SK-N-SH treated with all-trans-retinoic acid at 6 μM for 48 hours (cell line): ENCODE results near the gene CMIP.

Experiments
- ATAC-seq: fragments of 200-7000 bp; cut with Tn5 transposase; 3 replicates; pipeline ENCODE4 v1.9.1; 2020; ENCODE audit warnings: mild to moderate bottlenecking, moderate library complexity
- ARNTL ChIP-seq: fragments of 450-650 bp; formaldehyde crosslinking; IDR thresholded peaks from 2 replicates; pipeline ENCODE4 v1.5.0; 2020; ENCODE audit warnings: low read depth, mild to moderate bottlenecking, moderate library complexity, borderline replicate concordance
- ESRRG ChIP-seq: fragments of 250-450 bp; sonication (Bioruptor Pico); IDR thresholded peaks from 2 replicates; pipeline ENCODE4 v1.6.1; 2021; ENCODE audit warnings: mild to moderate bottlenecking
- GLIS3 ChIP-seq: fragments of 250-450 bp; sonication (Bioruptor Pico); IDR thresholded peaks from 2 replicates; pipeline ENCODE4 v1.5.0; 2020; ENCODE audit warnings: mild to moderate bottlenecking, moderate library complexity
- ISL1 ChIP-seq: fragments of 250-450 bp; sonication (Bioruptor Pico); IDR thresholded peaks from 2 replicates; pipeline ENCODE4 v2.1.2; 2022; ENCODE audit warnings: mild to moderate bottlenecking, moderate library complexity
- OSR1 ChIP-seq: fragments of 250-450 bp; sonication (Bioruptor Pico); IDR thresholded peaks from 2 replicates; pipeline ENCODE4 v1.8.0; 2022; ENCODE audit warnings: moderate library complexity, mild to moderate bottlenecking, inconsistent platforms
- PPARA ChIP-seq: fragments of 250-450 bp; sonication (Bioruptor Pico); IDR thresholded peaks from 2 replicates; pipeline ENCODE4 v1.5.0; 2020; ENCODE audit warnings: mild to moderate bottlenecking, borderline replicate concordance
- RARB ChIP-seq: fragments of 250-450 bp; sonication (Bioruptor Pico); IDR thresholded peaks from 2 replicates; pipeline ENCODE4 v1.8.0; 2021; ENCODE audit warnings: mild to moderate bottlenecking, moderate library complexity
- SNAI2 ChIP-seq: fragments of 250-450 bp; sonication (Bioruptor Pico); IDR thresholded peaks from 2 replicates; pipeline ENCODE4 v1.5.0; 2020; ENCODE audit warnings: mild to moderate bottlenecking, moderate library complexity
- TCF4 ChIP-seq: fragments of 250-450 bp; sonication (Bioruptor Pico); IDR thresholded peaks from 2 replicates; pipeline ENCODE4 v1.8.0; 2021; ENCODE audit warnings: mild to moderate bottlenecking, moderate library complexity, borderline replicate concordance
- TOX ChIP-seq: fragments of 250-450 bp; sonication (Bioruptor Pico); IDR thresholded peaks from 2 replicates; pipeline ENCODE4 v1.8.0; 2021; ENCODE audit warnings: mild to moderate bottlenecking, moderate library complexity, borderline replicate concordance
- ZC3H10 ChIP-seq: fragments of 250-450 bp; sonication (Bioruptor Pico); IDR thresholded peaks from 2 replicates; pipeline ENCODE4 v1.5.1; 2021; ENCODE audit warnings: mild to moderate bottlenecking, moderate library complexity
- ZFP3 ChIP-seq: fragments of 250-450 bp; sonication (Bioruptor Pico); IDR thresholded peaks from 2 replicates; pipeline ENCODE4 v1.5.0; 2020; ENCODE audit warnings: mild to moderate bottlenecking, moderate library complexity
- ZNF565 ChIP-seq: fragments of 450-650 bp; formaldehyde crosslinking; conservative IDR thresholded peaks from 2 replicates; pipeline ENCODE4 v1.5.0; 2020; ENCODE audit warnings: low read depth, mild to moderate bottlenecking, moderate library complexity
- ZNF70 ChIP-seq: fragments of 450-650 bp; formaldehyde crosslinking; IDR thresholded peaks from 2 replicates; pipeline ENCODE4 v1.5.0; 2020; ENCODE audit warnings: mild to moderate bottlenecking, moderate library complexity
- ZNF8 ChIP-seq: fragments of 450-650 bp; formaldehyde crosslinking; IDR thresholded peaks from 2 replicates; pipeline ENCODE4 v1.5.0; 2020; ENCODE audit warnings: mild to moderate bottlenecking, moderate library complexity
- TF ChIP-seq, protein P1 (sequence below): fragments of 250-450 bp; sonication (Bioruptor Pico); IDR thresholded peaks from 2 replicates; pipeline ENCODE4 v1.8.0; 2021; ENCODE audit warnings: low read depth, mild to moderate bottlenecking, moderate library complexity, borderline replicate concordance
- TF ChIP-seq, protein P2 (sequence below): fragments of 250-450 bp; sonication (Bioruptor Pico); IDR thresholded peaks from 2 replicates; pipeline ENCODE4 v1.5.0; 2020; ENCODE audit warnings: mild to moderate bottlenecking, moderate library complexity
- TF ChIP-seq, protein P3 (sequence below): fragments of 250-450 bp; sonication (Bioruptor Pico); IDR thresholded peaks from 2 replicates; pipeline ENCODE4 v1.5.1; 2021; ENCODE audit warnings: mild to moderate bottlenecking, moderate library complexity
- TF ChIP-seq, protein P4 (sequence below): fragments of 250-450 bp; sonication (Bioruptor Pico); IDR thresholded peaks from 2 replicates; pipeline ENCODE4 v1.5.1; 2020; ENCODE audit warnings: low read depth, mild to moderate bottlenecking, moderate library complexity

The CMIP gene

DNA sequence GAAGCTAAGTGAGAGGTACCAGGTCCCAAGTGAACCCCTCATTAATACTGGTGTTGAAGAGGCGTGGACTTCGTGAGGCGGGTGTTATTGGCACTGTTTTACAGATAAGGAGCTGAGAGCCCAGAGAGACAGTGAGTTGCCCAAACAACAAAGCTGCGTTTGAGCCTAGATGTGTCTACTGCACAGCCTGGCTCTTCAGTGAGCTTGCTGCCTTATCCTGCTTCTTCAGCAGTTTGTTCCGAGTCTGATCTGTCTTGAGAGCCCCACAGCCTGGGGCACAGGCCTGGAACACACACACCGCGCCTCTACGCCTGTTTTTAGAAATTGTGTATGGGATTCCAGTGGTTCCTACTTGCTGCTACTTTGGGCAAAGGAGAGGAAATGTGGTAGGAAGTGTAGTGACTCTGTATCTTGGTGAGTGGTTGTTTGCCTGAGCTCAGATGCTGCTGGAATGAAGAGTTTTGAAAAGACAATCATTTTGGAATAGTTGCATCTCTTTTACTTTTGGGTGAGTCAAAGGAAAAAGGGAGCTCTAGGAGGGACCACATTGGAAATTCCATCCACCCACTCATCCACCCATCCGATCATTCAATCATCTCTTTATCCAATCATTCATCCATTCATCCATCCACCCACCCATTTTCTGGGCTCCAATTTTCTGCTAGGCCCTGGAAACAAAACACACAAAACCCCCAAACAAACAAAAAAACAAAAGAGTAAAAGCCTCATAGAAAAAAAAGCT is 312.2 kb downstream of the CMIP start:
- no peak for ATAC-seq
- TF ChIP-seq ZNF8 (CRISPR knock-in tag): no peak
- TF ChIP-seq, protein P1, sequence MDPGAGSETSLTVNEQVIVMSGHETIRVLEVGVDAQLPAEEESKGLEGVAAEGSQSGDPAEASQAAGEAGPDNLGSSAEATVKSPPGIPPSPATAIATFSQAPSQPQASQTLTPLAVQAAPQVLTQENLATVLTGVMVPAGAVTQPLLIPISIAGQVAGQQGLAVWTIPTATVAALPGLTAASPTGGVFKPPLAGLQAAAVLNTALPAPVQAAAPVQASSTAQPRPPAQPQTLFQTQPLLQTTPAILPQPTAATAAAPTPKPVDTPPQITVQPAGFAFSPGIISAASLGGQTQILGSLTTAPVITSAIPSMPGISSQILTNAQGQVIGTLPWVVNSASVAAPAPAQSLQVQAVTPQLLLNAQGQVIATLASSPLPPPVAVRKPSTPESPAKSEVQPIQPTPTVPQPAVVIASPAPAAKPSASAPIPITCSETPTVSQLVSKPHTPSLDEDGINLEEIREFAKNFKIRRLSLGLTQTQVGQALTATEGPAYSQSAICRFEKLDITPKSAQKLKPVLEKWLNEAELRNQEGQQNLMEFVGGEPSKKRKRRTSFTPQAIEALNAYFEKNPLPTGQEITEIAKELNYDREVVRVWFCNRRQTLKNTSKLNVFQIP (CRISPR knock-in tag): no peak
- TF ChIP-seq, protein P2, sequence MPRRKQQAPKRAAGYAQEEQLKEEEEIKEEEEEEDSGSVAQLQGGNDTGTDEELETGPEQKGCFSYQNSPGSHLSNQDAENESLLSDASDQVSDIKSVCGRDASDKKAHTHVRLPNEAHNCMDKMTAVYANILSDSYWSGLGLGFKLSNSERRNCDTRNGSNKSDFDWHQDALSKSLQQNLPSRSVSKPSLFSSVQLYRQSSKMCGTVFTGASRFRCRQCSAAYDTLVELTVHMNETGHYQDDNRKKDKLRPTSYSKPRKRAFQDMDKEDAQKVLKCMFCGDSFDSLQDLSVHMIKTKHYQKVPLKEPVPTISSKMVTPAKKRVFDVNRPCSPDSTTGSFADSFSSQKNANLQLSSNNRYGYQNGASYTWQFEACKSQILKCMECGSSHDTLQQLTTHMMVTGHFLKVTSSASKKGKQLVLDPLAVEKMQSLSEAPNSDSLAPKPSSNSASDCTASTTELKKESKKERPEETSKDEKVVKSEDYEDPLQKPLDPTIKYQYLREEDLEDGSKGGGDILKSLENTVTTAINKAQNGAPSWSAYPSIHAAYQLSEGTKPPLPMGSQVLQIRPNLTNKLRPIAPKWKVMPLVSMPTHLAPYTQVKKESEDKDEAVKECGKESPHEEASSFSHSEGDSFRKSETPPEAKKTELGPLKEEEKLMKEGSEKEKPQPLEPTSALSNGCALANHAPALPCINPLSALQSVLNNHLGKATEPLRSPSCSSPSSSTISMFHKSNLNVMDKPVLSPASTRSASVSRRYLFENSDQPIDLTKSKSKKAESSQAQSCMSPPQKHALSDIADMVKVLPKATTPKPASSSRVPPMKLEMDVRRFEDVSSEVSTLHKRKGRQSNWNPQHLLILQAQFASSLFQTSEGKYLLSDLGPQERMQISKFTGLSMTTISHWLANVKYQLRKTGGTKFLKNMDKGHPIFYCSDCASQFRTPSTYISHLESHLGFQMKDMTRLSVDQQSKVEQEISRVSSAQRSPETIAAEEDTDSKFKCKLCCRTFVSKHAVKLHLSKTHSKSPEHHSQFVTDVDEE: no peak
- TF ChIP-seq ZFP3: no peak
- TF ChIP-seq, protein P3, sequence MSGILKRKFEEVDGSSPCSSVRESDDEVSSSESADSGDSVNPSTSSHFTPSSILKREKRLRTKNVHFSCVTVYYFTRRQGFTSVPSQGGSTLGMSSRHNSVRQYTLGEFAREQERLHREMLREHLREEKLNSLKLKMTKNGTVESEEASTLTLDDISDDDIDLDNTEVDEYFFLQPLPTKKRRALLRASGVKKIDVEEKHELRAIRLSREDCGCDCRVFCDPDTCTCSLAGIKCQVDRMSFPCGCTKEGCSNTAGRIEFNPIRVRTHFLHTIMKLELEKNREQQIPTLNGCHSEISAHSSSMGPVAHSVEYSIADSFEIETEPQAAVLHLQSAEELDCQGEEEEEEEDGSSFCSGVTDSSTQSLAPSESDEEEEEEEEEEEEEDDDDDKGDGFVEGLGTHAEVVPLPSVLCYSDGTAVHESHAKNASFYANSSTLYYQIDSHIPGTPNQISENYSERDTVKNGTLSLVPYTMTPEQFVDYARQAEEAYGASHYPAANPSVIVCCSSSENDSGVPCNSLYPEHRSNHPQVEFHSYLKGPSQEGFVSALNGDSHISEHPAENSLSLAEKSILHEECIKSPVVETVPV (CRISPR knock-in tag): no peak
- no peak for TF ChIP-seq TOX
- TF ChIP-seq GLIS3: no peak
- TF ChIP-seq SNAI2 (CRISPR knock-in tag): no peak
- TF ChIP-seq RARB (CRISPR knock-in tag): no peak
- TF ChIP-seq TCF4 (CRISPR knock-in tag): no peak
- no peak for TF ChIP-seq ZC3H10 (CRISPR knock-in tag)

DNA sequence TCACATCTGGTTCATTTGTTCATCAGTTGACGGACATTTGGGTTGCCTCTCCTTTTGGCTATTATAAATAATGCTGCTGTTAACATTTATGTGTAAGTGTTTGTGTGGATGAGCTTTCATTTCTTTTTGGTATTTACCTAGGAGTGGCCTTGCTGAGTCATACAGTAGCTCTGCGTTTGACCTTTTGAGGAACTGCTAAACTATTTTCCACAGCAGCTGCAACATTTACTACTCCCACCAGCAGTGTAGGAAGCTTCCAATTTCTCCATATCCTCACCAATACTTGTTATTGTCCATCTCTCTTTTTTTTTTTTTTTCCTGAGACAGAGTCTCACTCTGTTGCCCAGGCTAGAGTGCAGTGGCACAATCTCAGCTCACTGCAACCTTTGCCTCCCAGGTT is 313.8 kb downstream of the CMIP start:
- no peak for TF ChIP-seq ZNF565 (CRISPR knock-in tag)
- TF ChIP-seq, protein P2: no peak
- TF ChIP-seq SNAI2 (CRISPR knock-in tag): no peak
- TF ChIP-seq, protein P3 (CRISPR knock-in tag): no peak
- TF ChIP-seq GLIS3: no peak
- TF ChIP-seq, protein P1 (CRISPR knock-in tag): no peak
- TF ChIP-seq TOX: no peak
- TF ChIP-seq ZNF70 (CRISPR knock-in tag): no peak
- no peak for TF ChIP-seq TCF4 (CRISPR knock-in tag)
- TF ChIP-seq ZC3H10 (CRISPR knock-in tag): no peak
- TF ChIP-seq, protein P4, sequence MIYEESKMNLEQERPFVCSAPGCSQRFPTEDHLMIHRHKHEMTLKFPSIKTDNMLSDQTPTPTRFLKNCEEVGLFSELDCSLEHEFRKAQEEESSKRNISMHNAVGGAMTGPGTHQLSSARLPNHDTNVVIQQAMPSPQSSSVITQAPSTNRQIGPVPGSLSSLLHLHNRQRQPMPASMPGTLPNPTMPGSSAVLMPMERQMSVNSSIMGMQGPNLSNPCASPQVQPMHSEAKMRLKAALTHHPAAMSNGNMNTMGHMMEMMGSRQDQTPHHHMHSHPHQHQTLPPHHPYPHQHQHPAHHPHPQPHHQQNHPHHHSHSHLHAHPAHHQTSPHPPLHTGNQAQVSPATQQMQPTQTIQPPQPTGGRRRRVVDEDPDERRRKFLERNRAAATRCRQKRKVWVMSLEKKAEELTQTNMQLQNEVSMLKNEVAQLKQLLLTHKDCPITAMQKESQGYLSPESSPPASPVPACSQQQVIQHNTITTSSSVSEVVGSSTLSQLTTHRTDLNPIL (CRISPR knock-in tag): no peak
- no peak for TF ChIP-seq ISL1 (CRISPR knock-in tag)
- TF ChIP-seq PPARA (CRISPR knock-in tag): no peak
- TF ChIP-seq ZFP3: no peak
- TF ChIP-seq ESRRG (CRISPR knock-in tag): no peak
- no peak for TF ChIP-seq OSR1 (CRISPR knock-in tag)
- no peak for TF ChIP-seq ARNTL (CRISPR knock-in tag)
- ATAC-seq: no peak
